HFF-Myc (cell line): ENCODE measurements around the gene NQO1.
"Not testable (repeated sequence)": the region's sequence is repeated elsewhere in the genome, so short reads cannot be mapped to it uniquely, and the experiment has no call there.

Experiments used
- DNase-seq: peaks from one replicate; pipeline ENCODE4 v3.0.0-alpha.2; 2011; ENCODE audit warnings: low read depth; ENCODE audit errors: extremely low read depth
- H3K4me3 ChIP-seq: replicated peaks from 2 replicates; pipeline ENCODE4 v1.5.1; 2011; ENCODE audit warnings: low read depth, mild to moderate bottlenecking, control low read depth, low read length
- TF ChIP-seq, protein P1 (sequence below): IDR thresholded peaks from 2 replicates; pipeline ENCODE4 v1.5.1; 2012; ENCODE audit warnings: mild to moderate bottlenecking, low read depth, low read length, control low read depth; ENCODE audit errors: missing control alignments

Gene NQO1

DNA sequence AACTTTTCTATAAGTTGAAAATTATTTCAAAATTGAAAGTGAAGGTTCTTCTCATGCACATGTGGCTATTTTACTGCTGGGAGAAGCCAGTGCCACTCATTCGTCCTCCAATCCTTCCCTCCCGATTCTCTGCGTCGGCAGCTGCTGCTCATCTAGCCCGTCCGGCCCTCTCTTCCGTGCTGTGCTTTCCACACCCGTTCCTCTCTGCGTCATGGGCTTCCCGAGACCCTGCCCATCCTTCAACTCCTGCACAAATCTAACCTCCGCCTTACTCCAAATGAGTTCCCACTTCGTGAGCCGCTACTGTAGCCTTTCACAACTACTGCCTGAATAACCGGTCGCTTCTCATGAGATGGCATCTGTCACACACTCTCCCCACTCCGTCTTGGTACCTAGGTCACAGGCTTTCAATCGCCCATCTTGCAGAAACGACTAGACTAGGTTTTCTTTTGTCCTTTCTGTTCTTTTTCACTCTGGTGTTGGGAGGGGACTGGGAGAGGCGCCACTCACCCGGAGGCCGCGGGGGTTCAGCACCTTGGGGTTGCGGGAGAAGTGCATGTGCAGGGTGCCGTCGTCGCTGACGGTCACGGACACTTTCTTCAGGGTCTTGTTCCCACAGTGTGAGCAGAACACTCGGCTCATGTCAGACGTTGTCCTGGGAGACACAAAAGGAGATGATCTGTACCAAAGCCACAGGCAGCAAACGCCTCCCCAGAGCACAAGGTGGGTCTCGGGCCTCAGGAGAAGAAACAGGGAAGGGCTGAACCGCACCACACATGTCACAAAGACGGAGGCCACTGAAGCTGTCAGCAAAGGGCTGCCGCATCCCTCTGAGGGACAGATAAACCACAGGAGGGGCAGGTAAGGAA, 18.2 kb upstream of the NQO1 start:
- no peak for DNase-seq
- TF ChIP-seq, protein P1, sequence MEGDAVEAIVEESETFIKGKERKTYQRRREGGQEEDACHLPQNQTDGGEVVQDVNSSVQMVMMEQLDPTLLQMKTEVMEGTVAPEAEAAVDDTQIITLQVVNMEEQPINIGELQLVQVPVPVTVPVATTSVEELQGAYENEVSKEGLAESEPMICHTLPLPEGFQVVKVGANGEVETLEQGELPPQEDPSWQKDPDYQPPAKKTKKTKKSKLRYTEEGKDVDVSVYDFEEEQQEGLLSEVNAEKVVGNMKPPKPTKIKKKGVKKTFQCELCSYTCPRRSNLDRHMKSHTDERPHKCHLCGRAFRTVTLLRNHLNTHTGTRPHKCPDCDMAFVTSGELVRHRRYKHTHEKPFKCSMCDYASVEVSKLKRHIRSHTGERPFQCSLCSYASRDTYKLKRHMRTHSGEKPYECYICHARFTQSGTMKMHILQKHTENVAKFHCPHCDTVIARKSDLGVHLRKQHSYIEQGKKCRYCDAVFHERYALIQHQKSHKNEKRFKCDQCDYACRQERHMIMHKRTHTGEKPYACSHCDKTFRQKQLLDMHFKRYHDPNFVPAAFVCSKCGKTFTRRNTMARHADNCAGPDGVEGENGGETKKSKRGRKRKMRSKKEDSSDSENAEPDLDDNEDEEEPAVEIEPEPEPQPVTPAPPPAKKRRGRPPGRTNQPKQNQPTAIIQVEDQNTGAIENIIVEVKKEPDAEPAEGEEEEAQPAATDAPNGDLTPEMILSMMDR: no peak
- no peak overlapping the region for H3K4me3 ChIP-seq

DNA sequence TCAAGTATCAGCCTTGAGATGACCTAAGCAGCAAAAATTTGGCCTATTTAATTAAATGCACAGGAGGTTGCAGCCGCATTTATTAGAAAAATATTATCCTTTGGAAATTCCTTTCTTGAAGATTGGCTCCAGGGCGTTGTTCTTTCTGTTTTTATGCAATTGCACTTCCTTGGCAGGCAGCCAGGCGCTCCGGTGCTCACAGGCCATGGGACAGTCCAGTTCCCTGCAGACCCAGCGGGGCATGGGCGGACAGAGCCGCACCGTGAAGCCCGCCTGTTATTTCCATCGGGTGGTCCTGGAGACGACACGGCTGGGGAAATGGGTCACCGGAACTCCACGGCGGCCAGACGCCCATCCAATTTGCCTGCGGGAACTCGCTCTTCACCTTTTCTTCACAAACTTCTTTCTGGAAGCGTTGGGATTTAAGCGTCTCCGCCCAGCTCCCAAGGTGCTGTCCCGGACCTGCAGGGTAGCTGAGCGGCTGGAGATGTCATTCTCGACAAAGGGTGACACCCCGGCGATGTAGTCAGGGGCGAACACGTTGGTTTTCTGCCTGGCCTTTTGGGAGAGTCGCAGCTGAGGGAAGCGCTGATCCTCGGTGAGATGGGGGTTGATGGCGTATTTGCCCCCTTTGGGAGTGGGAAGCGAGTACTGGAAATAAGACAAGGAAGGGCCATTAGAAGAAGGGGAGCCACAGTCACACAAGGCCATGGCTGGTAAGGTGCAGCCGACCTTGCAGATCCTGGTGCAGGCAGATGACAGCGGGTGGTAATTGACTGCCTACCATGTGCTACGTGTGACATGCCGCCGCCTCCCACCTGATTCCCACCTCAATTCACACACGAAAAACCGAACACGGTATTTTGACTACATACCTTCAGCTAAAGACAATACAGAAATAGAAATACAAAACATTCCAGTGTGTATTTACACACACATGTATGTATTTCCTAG, 15.9 kb upstream of the NQO1 start:
- TF ChIP-seq, protein P1: no peak
- DNase-seq: no peak
- no peak overlapping the region for H3K4me3 ChIP-seq

DNA sequence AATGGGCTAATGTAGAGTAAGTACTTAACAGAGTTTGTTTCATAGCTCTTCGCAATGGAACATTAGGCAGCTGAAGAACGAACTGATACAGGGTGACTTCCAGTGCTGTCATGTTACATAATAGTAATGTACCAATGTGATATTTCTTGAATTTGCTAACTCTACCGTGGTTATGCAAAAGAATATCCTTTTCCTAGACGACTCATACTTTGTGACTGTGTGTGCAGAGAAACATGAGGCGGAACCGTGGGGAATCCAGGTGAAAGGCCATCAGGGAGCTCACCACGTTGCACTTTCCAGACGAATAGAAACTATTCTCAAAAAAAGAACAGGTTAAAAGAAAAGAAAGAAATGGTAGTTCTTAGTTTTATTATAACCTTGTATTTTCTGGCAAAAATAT, 15.2 kb upstream of the NQO1 start:
- H3K4me3 ChIP-seq: no peak overlapping the region
- no peak for DNase-seq
- TF ChIP-seq, protein P1: no peak

DNA sequence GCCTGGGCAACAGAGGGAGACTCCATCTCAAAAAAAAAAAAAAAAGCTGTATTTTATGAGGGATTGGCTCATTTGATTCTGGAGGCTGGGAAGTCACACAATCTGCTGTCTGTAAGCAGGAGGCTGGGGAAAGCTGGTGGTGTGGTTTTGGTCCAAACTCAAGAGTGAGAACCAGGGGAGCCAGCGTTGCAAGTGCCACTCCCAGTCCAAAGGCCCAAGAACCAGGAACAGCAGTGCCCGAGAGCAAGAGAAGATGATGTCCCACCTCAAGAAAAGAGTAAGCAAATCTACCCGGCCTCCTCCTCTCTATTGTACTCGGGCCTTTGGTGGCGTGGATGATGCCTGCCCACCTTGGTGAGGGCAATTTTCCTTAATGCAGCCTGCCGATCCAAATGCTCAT, 5.7 kb upstream of the NQO1 start:
- no peak overlapping the region for H3K4me3 ChIP-seq
- DNase-seq: no peak
- TF ChIP-seq, protein P1: no peak

DNA sequence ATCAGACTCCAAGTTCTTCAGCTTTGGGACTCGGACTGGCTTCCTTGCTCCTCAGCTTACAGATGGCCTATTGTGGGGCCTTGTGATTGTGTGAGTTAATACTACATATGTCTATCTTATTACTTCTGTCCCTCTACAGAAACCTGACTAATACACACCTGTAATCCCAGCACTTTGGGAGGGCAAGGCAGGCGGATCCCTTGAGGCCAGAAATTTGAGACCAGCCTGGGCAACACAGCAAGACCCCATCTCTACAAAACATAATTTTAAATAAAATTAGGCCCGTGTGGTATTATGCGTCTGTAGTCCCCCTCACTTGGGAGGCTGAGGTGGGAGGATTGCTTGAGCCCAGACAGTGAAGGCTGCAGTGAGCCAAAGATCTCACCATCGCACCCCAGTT, 4.9 kb upstream of the NQO1 start:
- H3K4me3 ChIP-seq, DNase-seq: not testable (repeated sequence)

DNA sequence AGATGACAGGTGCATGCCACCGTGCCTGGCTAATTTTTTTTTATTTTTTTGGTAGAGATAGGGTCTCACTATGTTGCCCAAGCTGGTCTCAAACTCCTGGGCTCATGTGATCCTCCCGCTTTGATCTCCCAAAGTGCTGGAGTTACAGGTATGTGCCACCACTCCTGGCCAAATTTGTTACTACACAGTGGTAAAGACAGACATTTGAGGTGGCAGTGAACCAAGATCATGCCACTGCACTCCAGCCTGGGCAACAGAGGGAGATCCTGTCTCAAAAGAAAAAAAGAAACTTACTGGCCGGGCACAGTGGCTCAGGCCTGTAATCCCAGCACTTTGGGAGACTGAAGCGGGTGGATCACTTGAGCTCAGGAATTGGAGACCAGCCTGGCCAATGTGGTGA, 2.7 kb upstream of the NQO1 start:
- not testable (repeated sequence) for H3K4me3 ChIP-seq, DNase-seq

DNA sequence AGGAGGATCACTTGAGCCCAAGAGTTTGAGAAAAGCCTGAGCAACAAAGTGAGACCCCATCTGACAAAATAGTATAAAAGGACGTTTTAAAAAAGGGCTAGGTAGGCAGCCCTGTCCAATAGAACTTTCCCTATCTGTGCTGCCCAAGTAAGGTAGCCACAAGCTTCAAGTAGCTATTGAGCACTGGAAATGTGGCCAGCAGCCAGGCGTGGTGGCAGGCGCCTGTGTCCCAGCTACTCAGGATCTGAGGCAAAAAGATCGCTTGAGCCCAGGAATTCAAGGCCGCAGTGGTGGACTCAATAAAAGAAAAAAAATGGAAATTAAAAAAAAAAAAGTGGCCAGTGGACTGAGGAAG, 1.5 kb upstream of the NQO1 start:
- no peak for DNase-seq
- no peak overlapping the region for H3K4me3 ChIP-seq
- TF ChIP-seq, protein P1: no peak
